ENCODE measurements around the gene RPL9.
"Not testable (repeated sequence)": the region's sequence is repeated elsewhere in the genome, so short reads cannot be mapped to it uniquely, and the experiment has no call there.

RPL9 gene

GRCh38 chr4:39458505-39459300, at the start of gene RPL9, which contains the start of gene LIAS:
Gene RPL9, minus strand, starts transcription at chr4:39458922. Its CDS starts 483 bp downstream, at chr4:39458439.
Gene LIAS, plus strand, starts transcription at chr4:39459056. Its CDS starts 62 bp downstream, at chr4:39459118.
- DNase-seq: peak; percentile 91

- no peak for DNase-seq
Observed at GRCh38 chr4:39505581-39505980, 46.9 kb upstream of the RPL9 start.

DNA sequence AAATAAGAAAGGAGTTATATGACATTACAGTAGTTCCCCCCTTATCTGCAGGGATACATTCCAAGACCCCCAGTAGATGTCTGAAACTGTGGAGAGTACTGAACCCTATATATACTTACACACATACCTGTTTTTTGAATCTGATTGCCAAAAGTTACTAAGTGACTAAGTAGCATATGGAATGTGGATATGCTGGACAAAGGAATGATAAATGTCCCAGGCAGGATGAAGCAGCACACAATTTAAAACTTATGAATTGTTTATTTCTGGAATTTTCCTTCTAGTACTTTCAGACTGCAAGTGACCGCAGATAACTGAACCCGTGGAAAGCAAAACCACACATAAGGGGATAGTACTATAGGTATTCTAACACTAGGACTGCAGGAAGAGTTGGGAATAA, 45.8 kb upstream of the RPL9 start:
- DNase-seq: no peak

DNA sequence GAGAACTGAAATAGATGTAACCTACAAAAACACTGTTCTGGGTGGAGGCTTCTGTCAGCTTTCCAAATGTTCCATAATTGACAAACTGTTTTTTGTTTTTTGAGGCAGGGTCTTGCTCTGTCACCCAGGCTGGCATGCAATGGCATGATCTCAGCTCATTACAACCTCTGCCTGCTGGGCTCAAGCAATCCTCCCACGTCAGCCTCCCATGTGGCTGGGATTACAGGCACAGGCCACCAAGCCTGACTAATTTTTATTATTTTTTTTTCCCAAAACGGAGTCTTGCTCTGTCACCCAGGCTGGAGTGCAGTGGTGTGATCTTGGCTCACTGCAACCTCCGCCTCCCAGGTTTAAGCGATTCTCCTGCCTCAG, 43.9 kb upstream of the RPL9 start:
- DNase-seq: not testable (repeated sequence)

- no peak for DNase-seq
Observed at GRCh38 chr4:39502019-39502663, 43.4 kb upstream of the RPL9 start.

- no peak for DNase-seq
Observed at GRCh38 chr4:39498727-39499020, 40.0 kb upstream of the RPL9 start.

DNA sequence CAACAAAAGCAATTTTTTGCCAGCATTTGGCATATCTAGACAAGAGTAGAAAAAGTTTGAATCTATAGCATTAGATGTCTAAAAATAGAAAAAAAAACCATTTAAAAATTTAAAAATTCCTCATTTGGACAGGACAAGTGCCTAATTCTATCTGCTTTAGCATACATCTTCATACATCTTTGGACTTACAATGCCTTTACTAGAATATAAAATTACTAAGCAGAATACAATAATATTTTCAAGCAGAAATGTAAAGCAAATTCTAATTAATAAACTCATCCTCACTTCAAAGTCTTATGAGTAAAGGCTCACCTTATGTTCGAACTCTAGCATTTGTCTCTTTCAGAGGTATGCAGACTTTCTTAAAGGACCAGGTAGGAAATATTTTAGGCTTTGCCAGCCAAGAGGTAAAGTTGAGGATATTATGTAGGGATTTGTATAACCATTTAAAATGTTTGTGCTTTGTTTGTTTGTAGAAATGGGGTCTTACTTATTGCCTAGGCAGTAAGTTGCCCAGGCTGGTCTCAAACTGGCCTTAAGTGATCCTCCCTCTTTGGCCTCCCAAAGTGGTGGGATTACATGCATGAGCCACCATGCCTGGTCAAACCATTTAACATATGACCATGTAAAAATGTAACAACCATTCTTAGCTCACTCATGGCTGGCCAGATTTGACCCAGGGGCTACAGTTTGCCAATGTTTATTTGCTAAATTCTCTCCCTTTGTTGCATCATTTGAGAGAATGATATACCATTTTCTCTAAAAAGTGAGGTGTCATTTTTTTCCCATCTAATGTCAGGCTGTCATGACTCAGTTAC, 39.4 kb upstream of the RPL9 start:
- DNase-seq: no peak

- no peak for DNase-seq
Observed at GRCh38 chr4:39495446-39496213, 36.9 kb upstream of the RPL9 start.

GRCh38 chr4:39494354-39494753, 35.6 kb upstream of the RPL9 start:
- DNase-seq: no peak

DNA sequence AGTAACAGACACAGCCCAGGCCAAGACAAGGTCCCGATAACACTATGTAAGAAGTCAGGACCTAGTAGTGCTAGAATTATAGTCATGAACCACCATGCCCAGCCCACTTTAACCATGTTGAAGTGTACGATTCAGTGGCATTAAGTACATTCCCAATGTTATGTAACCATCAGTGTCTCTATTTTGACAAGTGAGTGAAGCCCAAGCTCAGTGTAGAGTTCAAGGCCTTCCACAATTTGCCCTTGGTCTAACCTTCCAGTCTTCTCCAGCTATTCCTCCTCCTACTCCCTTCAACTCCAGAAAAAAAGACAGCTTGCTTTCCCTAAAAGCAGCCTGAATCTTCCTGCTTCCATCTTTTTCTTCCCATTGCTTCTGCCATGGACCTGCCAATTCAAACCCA, 31.6 kb upstream of the RPL9 start:
- no peak for DNase-seq

DNA sequence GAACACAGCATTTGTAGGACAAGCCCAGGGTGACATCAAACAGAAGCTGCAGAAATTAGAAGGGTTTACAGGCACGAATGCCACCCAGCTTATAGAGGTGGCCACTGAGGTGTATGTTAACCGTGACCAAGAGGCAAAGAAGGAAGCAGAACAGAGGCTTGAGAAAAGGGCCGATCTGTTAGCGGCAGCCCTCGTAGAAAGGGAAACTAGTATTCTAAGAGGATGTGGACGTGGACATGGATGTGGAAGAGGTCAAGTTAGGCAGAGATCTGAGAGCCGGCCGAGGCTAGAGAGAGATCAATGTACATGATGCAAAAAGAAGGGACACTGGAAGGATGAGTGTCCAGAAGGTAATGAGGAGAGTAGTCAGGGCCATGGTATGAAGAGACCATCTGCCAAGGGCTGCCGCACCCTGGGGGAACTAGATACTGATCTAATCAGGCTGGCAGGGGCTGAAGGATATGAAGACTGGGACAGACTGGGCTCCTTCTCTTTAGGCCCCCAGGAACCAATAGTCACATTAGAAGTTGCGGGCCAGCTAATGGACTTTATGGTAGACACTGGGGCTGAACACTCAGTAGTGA, 27.6 kb upstream of the RPL9 start:
- no peak for DNase-seq

- DNase-seq: no peak
Observed at GRCh38 chr4:39484582-39485272, 26.0 kb upstream of the RPL9 start.

DNA sequence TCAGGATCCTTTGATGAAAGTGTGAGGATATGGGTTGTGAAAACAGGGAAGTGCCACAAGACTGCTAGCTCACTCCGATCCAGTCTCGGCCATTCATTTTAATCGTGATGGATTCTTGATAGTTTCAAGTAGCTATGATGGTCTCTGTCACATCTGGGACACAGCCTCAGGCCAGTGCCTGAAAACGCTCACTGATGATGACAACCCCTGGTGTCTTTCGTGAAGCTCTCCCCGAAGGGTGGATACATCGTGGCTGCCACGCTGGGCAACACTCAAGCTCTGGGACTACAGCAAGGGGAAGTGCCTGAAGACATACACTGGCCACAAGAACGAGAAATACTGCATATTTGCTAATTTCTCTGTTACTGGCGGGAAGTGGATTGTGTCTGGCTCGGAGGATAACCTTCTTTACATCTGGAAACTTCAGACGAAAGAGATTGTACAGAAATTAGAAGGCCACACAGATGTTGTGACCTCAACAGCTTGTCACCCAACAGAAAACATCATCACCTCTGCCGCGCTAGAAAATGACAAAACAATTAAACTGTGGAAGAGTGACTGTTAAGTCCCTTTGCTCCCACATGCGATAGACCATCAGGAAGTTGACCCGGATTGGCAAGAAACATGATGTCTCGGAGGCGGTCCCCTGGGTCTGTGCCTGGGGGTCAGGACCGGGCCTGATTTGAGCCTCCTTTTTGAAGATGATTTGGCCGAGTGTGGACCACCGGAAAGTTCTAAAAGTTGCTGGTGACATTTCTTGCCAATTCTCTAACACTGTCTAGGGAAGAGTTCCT, 22.4 kb upstream of the RPL9 start:
- no peak for DNase-seq

- no peak for DNase-seq
Observed at GRCh38 chr4:39480251-39480650, 21.5 kb upstream of the RPL9 start.

GRCh38 chr4:39476187-39476895, 17.6 kb upstream of the RPL9 start:
- DNase-seq: no peak

DNA sequence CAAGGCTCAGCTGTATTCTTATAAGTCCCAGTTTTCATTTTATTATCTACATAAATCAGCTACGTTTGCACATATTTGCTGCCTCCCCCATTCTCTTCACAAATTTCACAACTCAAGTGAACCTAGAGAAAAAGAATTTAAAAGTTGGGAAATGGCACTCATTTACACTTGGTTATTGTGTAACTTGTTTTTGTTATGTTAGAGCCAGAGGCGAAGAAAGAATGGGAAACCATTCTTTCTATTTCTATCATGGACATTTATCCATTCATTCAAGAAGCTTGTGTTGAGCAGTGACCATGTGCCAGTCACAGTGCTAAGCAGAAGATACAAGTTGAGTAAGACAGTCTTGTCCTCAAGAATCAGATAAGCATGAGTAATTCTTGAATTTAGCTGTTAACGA, 13.7 kb upstream of the RPL9 start:
- no peak for DNase-seq

DNA sequence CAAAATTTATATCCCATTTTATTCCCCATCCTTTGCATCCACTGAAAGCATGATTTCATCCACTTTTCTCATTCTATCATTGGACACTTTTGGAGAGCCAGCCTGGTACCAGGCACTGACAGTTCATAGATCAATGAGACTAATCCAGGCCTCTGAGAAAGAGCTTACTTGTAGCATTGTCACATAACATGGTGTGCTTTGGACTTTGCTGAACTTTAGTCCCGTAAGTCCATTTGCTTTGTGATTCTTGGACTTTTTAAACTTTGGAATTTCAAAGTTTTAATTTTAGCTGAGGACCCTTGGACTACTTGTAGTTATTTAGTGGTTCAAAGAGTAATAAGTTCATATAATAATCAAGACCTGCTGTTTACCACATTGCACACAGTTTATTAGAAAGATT, 11.7 kb upstream of the RPL9 start:
- no peak for DNase-seq

DNA sequence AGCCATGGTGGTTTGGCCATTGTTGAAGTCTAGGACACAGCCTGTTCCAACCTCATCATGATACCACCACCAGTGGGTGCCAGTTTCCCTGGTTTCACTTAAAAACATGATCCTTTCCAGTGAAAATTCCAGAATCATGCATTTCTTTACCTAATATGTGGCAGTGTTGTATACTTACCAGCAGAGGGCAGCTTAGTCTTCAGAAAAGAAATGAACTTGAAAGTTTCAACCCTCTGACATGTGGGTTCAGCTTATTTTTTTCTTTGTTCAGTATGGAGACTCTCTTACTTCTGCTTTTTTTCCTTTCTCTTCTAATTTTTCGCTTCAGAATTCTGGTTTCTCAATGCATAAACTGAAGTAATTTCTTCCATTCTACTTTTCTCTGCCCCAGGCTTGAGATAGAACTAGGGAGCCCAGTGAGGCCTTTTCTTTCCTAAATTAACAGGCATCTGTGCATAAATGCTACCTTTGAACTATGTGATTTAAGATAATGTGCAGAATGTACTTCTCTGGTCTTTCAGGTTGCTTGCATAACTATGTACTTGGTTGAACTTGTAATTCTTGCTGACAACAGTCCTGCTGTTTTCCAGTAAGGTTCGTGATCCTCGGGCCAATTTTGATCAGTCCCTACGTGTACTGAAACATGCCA, 10.8 kb upstream of the RPL9 start:
- peak; percentile 63 for DNase-seq

DNA sequence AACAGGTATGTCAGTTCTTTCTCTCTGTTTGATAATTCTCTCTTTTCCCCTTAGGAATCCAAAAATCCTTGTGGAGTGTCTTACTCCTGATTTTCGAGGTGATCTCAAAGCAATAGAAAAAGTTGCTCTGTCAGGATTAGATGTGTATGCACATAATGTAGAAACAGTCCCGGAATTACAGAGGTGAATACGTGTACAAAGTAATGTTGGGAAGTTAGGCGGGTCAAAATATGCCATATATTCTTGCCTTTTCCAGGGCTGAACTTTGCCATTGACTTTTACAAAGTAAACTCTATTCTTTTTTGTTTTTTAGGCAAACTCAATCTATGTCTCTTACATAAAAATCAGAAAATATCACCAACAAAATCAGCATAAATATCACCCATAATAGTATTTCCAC, 8.7 kb upstream of the RPL9 start:
- DNase-seq: no peak

- no peak for DNase-seq
Observed at GRCh38 chr4:39466747-39467146, 8.0 kb upstream of the RPL9 start.

Measured in NCI-H1694 treated with DMSO at 0.1 percent for 48 hours (cell line).